NB4 (cell line): ENCODE data around the gene GSK3A.

Source experiments
- DNase-seq: peaks from one replicate; pipeline ENCODE4 v3.0.0; 2010; ENCODE audit warnings: low read depth
- H3K4me3 ChIP-seq: one replicate; pipeline ENCODE4 v1.5.1; 2011; ENCODE audit warnings: mild to moderate bottlenecking, low read depth, low read length, moderate library complexity
- MYC ChIP-seq: IDR thresholded peaks from 2 replicates; pipeline ENCODE4 v1.6.1; 2011; ENCODE audit warnings: low read depth, low read length
- POLR2A ChIP-seq: IDR thresholded peaks from 2 replicates; pipeline ENCODE4 v1.6.1; 2011; ENCODE audit warnings: mild to moderate bottlenecking; ENCODE audit not compliant: insufficient read length; ENCODE audit errors: extremely low read depth
- TF ChIP-seq, protein P1 (sequence below): IDR thresholded peaks from 2 replicates; pipeline ENCODE4 v1.6.1; 2011; ENCODE audit warnings: low read depth, low read length
- TF ChIP-seq, protein P2 (sequence below): IDR thresholded peaks from one replicate; pipeline ENCODE4 v1.5.1; 2012; ENCODE audit warnings: low read depth, low read length

Gene GSK3A

DNA sequence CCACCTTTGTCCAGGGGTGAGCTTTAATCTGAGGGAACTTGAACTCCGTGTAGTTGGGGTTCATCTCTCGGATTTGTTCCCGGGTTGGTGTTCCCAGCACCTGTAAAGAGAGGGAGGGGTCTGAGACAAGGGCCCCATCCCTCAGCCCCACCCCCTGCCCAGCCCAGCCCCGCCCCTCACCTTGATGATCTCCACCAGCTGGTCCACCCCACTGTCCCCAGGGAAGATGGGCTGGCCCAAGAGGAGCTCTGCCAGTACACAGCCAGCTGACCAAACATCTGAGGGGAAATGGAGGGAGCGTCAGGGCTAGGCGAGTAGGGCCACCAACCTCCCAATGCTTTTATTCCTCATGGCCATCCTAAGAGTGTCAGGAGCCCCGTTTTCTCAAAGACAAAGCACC lies 9.3 kb downstream of the GSK3A start:
- no peak for DNase-seq

DNA sequence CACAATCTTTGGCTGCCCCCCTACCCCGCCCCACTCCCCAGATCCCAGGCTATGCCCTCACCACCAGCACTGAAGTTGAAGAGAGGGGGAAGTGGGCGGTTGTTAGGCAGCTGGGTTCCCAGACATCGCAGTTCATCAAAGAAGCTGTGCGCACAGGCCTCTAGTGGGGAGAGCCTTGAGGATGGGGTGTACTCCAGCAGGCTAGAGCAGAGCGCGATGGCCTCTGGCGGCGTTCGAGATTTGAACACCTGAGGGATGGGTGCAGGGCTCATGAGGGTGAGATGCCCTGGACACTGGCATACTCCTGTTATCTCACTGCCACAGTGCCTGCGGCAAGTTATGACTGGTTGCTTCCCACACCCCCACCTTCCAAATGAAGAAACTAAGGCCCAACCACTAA lies 10.0 kb downstream of the GSK3A start:
- no peak for DNase-seq
- TF ChIP-seq, protein P1, sequence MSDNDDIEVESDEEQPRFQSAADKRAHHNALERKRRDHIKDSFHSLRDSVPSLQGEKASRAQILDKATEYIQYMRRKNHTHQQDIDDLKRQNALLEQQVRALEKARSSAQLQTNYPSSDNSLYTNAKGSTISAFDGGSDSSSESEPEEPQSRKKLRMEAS = no peak
- TF ChIP-seq POLR2A (no peak), MYC (no peak)
- TF ChIP-seq, protein P2, sequence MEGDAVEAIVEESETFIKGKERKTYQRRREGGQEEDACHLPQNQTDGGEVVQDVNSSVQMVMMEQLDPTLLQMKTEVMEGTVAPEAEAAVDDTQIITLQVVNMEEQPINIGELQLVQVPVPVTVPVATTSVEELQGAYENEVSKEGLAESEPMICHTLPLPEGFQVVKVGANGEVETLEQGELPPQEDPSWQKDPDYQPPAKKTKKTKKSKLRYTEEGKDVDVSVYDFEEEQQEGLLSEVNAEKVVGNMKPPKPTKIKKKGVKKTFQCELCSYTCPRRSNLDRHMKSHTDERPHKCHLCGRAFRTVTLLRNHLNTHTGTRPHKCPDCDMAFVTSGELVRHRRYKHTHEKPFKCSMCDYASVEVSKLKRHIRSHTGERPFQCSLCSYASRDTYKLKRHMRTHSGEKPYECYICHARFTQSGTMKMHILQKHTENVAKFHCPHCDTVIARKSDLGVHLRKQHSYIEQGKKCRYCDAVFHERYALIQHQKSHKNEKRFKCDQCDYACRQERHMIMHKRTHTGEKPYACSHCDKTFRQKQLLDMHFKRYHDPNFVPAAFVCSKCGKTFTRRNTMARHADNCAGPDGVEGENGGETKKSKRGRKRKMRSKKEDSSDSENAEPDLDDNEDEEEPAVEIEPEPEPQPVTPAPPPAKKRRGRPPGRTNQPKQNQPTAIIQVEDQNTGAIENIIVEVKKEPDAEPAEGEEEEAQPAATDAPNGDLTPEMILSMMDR = no peak

More for the DNA sequence above, 9.3 kb downstream of the GSK3A start:
- no peak overlapping the region for H3K4me3 ChIP-seq
- TF ChIP-seq MYC = no peak

DNA sequence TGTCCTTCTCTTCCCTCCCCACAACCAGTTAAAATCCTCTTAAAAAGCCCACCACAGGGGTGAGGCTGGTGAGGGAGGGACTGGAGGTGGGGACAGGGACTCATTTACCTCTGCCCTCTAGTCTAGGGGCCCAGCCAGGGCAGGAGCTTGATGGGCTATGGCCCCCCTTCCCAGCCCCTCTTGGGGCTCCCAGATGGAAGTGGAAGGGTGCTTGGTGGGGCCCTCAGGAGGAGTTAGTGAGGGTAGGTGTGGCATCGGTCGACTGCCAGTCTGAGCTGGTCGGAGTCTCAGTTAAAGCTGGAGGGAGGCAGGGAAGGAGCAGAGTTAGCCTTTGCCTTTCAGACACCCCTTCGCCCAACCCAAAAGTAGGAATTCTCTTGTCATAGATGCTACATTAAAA lies 11.8 kb downstream of the GSK3A start:
- TF ChIP-seq, protein P1 = no peak
- TF ChIP-seq, protein P2 = no peak
- TF ChIP-seq MYC (no peak), POLR2A (no peak)
- no peak overlapping the region for H3K4me3 ChIP-seq
- DNase-seq = no peak

More for the DNA sequence above, 10.0 kb downstream of the GSK3A start:
- H3K4me3 ChIP-seq = no peak overlapping the region

DNA sequence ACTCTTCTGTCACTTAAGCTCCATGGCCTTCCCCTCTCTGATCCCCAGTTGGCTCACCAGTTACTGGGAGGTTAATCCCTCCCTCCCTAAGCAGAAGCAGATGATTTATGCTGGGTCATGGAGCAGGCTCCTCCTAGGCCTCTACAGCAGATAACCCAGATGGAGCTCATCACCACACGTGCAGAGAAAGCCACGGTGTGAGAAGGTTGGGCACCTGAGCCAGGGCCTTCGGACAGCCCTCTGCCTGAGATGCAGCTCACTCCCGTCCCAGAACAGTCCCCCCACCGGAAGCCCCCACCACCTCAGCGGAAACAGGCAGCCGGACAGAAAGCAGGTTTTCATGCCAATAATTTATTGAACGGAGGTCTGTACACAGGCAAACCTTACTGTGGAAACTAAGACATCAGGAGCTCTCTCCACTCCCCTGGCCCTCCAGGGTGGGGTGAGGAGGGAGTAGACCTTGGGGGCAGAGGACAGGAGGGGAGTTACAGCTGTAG lies 12.5 kb downstream of the GSK3A start:
- no peak for TF ChIP-seq POLR2A
- TF ChIP-seq, protein P1 = no peak
- TF ChIP-seq MYC = no peak
- TF ChIP-seq, protein P2 = no peak
- H3K4me3 ChIP-seq = no peak overlapping the region
- no peak for DNase-seq

DNA sequence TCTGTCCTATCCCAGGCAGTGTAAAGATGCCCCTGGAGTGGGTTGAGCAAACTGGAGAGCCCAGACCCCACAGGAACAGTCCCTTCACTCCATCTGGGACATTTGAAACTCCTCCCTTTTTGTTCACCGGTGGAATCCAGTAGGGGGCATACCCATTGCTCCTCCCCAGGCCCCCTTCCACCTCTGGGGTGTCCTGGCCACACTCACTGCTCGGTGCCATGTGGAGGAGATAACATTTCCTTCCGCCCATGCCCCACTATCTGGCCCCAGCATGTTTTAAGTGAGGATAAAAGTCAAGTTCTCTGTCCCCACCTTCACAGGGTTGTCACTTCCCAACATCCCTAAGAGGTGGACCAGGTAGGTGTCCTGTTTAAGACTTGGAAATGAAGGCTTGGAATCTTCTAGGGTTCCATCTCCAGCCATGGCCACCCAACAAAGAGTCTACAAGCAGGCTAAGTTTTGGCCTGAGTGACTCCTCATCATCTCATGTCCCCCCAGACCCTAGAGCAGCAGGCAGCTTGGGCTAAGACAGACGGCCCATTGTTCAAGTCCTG lies 13.0 kb downstream of the GSK3A start:
- DNase-seq = no peak
- H3K4me3 ChIP-seq = no peak overlapping the region
- TF ChIP-seq, protein P2 = no peak
- TF ChIP-seq, protein P1 = no peak
- no peak for TF ChIP-seq POLR2A
- TF ChIP-seq MYC = no peak

DNA sequence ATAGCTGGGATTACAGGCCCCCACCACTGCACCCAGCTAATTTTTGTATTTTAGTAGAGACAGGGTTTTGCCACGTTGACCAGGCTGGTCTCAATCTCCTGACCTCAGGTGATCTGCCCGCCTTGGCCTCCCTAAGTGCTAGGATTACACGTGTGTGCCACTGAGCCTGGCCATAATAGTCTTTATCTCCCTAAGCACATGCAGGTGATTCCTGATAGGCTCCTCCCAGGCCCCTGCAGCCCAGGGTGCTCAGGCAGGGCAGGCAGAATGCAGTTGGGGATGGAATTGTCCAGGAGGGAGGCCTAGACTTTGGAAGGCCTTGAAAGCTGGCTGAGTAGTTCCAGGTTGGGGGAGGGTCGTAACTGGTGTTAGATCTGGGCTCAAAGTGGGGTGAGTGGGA lies 13.8 kb downstream of the GSK3A start:
- DNase-seq = no peak

DNA sequence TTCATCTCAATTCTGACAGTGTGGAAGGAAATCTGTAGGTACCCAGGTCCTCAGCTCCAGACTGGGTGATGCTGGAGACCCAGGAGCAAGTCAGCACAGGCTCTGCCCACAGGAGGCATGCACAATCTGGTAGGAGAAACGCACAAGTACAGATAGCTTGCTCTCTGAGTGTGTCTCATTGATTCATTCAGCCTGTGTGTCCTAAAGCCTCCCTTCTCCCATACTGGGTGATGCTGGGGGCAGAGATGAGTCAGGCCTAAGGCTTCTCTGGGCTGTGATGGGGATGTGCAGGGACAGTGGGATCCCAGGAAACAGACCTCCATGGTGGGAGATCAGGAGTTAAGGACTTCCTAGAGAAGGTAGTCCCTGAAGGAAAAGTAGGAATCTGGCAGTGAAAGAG lies 15.5 kb downstream of the GSK3A start:
- TF ChIP-seq POLR2A = no peak
- TF ChIP-seq, protein P1 = no peak
- no peak for TF ChIP-seq MYC
- TF ChIP-seq, protein P2 = no peak
- no peak for DNase-seq
- no peak overlapping the region for H3K4me3 ChIP-seq

More for the DNA sequence above, 13.8 kb downstream of the GSK3A start:
- no peak overlapping the region for H3K4me3 ChIP-seq
- TF ChIP-seq POLR2A (no peak), MYC (no peak)
- TF ChIP-seq, protein P1 = no peak
